Measurements from ENCODE around the gene RHBDL1. TPM values are rescaled to one million over a fixed set of nuclear protein-coding genes. Genes with fewer than 3 reads are reported as not detected.
A peak's percentile ranks its signal among the peaks of the same experiment; 100 is the strongest.
"Not testable (repeated sequence)": the region's sequence is repeated elsewhere in the genome, so short reads cannot be mapped to it uniquely, and the experiment has no call there.

Gene RHBDL1
- total RNA-seq, 1 experiment from 2014 or later: 0.16 TPM

- Histone ChIP-seq H3K36me3 (no peaks in the 10 kb centered on the region), H3K27me3 (peaks cover 83% of the 10 kb centered on the region), H3K9me3 (no peaks in the 10 kb centered on the region), H3K4me3 (no peak overlapping the region)
- DNase-seq: no peak
These were observed 28.6 kb downstream of the RHBDL1 start for GRCh38 chr16:704047-704446.

DNA sequence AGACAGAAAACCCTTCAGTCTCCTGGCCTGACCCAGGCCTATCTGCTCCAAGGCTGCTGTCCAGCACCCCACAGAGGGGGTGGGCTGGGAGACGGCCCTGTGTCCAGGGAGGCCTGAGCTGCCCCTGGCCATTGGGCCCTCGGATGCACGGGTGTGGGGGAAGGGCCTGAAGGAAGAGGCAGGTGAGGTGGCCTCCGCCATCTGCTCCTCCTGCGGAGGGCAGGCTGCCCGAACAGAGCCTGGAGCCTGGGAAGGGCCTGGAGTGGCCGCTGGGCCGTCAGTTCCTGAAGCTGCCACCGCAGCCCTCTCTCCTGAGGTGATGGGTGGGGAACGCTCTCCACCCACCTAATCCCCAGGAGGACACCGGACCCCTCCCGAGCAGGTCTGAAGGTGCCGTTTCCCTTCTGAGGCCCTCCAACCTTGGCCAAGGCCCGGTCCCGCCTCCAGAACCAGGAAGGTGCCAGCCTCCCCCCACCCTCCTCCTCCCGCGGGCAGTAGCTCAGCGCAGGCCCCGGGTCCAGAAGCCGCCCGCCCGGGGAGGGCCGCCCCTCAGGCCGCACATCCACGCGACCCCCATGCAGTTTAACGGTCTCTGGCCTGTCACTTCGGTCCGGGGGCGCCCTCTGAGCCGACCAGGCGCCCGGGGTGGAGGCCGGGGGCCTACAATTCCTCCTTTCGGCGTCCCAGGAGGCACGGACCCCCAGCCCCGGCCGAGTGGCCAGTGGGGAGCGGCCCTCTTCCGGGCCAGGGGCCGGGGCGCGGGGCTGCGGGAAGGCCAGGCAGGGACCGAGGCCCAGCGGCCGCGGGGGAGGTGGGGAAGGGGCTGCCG is 29.3 kb downstream of the RHBDL1 start:
- no peaks in the 10 kb centered on the region for H3K36me3 ChIP-seq
- peaks cover 85% of the 10 kb centered on the region for H3K27me3 ChIP-seq
- H3K9me3 ChIP-seq: no peaks in the 10 kb centered on the region
- no peak for DNase-seq
- no peak overlapping the region for H3K4me3 ChIP-seq

DNA sequence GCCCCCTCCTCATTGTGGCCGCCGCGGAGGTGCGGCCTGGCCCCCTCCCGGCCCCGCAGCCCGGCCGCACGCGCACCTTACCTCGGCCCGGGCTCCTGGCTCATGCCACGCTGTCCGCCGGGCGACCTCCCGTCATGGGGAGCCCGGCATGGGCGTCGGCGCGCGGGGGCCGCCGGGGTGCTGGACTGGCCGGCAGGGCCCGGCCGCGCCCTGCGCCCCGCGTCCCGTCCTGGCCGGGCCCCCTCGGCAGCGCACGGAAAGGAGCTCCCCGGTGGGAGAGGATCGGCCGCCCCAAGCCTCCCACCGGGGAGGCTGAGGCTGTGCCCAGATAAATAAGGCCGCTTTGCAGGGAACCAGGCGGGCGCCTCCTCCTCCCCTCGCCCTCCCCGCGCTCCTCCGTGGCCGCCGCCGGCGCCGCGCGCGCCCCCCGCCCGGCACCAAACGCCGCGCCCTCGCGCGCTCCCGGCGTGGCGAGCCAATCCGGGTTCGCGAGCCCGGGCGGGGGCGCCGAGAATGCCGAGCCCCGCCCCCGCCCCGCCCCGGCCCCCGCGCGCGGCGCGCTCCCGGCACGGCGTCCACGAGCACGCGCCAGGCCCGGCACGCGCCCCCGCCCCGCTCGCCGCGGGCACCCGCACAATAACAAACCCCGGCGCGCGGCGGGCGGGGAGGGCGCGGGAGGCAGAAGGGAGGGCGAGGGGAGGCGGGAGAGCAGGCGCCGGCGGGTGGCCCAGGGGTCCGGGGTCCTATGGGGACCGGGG is 30.1 kb downstream of the RHBDL1 start, which contains the start of gene FBXL16:
TSS of gene FBXL16 (minus strand) at position 371 of the 758 bp plus-strand sequence. CDS start 8,396 bp downstream, outside the sequence.
- Histone ChIP-seq H3K36me3 (no peaks in the 10 kb centered on the region), H3K9me3 (no peaks in the 10 kb centered on the region), H3K4me3 (no peak within 1 kb of the TSS), H3K27me3 (peaks cover 85% of the 10 kb centered on the region)
- DNase-seq: peak; percentile 64

GRCh38 chr16:706189-707061 is 31.0 kb downstream of the RHBDL1 start:
- Histone ChIP-seq H3K4me3 (no peak overlapping the region), H3K9me3 (no peaks in the 10 kb centered on the region), H3K36me3 (no peaks in the 10 kb centered on the region), H3K27me3 (peaks cover 84% of the 10 kb centered on the region)
- no peak for DNase-seq

- no peaks in the 10 kb centered on the region for H3K36me3 ChIP-seq
- H3K4me3 ChIP-seq: no peak overlapping the region
- peaks cover 78% of the 10 kb centered on the region for H3K27me3 ChIP-seq
- no peaks in the 10 kb centered on the region for H3K9me3 ChIP-seq
- DNase-seq: no peak
These were observed 31.6 kb downstream of the RHBDL1 start for GRCh38 chr16:707062-707538.

GRCh38 chr16:708019-708418 is 32.5 kb downstream of the RHBDL1 start:
- Histone ChIP-seq H3K36me3 (no peaks in the 10 kb centered on the region), H3K4me3 (no peak overlapping the region), H3K27me3 (peaks cover 69% of the 10 kb centered on the region), H3K9me3 (no peaks in the 10 kb centered on the region)
- no peak for DNase-seq

DNA sequence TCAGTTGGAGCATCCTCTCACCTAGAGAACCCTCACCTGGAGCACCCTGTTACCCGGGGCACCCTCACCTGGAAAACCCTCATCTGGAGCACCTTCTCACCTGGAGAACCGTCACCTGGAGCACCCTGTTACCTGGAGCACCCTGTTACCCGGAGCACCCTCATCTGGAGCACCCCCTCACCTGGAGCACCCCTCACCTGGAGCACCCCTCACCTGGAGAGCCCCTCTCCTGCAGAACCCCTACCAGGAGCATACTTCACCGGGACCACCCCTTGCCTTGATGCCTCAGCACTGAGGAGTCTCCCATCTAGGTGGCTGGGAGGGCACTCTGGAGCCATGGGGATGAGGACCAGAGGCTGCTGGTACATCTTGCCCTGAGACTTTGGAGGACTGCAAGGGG is 33.5 kb downstream of the RHBDL1 start:
- Histone ChIP-seq H3K9me3 (no peaks in the 10 kb centered on the region), H3K4me3 (no peak overlapping the region), H3K36me3 (no peaks in the 10 kb centered on the region), H3K27me3 (peaks cover 60% of the 10 kb centered on the region)
- no peak for DNase-seq

DNA sequence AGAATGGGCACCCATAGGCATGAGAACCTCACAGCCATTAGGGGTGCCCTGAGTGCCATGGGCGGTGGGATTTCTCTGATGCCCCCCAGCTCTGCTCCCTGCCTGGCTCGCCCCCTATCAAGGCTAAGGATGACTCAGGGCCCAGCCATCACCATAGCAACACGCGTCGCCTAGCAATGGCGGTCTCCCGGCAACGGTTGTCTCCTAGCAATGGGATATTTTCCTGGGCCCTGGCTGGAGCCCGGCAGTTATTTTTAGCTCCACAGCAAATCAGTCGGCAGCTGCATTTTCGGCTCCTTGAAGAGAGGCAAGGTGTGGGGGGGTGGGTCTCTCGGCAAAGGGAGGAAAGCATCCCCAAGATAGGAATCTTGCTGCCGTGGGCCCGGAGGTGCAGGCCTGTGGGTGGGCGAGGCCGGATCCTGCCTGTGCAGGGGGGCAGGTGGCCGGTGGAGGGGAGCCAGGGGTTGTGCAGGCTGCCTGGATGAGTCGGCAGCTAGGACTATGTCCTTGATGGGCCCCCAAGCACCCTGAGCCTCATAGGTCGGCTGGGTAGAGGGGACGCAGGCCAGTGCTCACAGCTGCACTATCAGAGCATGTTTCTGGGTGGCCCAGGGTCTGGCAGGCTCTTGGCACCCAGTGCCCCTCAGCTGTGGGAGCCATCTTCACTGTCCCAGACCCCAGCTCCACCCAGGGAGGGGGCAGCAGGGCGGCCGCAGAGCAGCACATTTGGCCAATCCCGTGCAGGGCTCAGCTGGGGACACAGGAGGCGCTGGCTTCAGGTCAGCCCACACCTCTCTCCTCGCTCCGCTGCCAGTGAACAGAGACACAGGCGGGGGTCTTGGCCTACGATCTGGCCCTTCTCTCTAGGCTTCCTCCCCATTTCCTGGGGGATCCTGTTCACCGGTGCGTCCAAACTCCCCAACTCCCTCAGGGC is 34.4 kb downstream of the RHBDL1 start:
- H3K9me3 ChIP-seq: no peaks in the 10 kb centered on the region
- peak; percentile 63 for DNase-seq
- H3K36me3 ChIP-seq: no peaks in the 10 kb centered on the region
- H3K27me3 ChIP-seq: peaks cover 54% of the 10 kb centered on the region
- H3K4me3 ChIP-seq: no peak overlapping the region

GRCh38 chr16:710500-711075 is 35.1 kb downstream of the RHBDL1 start:
- no peak for DNase-seq
- Histone ChIP-seq H3K9me3 (no peaks in the 10 kb centered on the region), H3K36me3 (no peaks in the 10 kb centered on the region), H3K4me3 (no peak overlapping the region), H3K27me3 (peaks cover 51% of the 10 kb centered on the region)

GRCh38 chr16:711084-711483 is 35.6 kb downstream of the RHBDL1 start:
- Histone ChIP-seq H3K27me3 (peaks cover 49% of the 10 kb centered on the region), H3K4me3 (no peak overlapping the region), H3K36me3 (no peaks in the 10 kb centered on the region), H3K9me3 (no peaks in the 10 kb centered on the region)
- no peak for DNase-seq

GRCh38 chr16:711548-712320 is 36.3 kb downstream of the RHBDL1 start:
- Histone ChIP-seq H3K4me3 (no peak overlapping the region), H3K36me3 (no peaks in the 10 kb centered on the region), H3K27me3 (peaks cover 43% of the 10 kb centered on the region), H3K9me3 (no peaks in the 10 kb centered on the region)
- DNase-seq: peak; percentile 74

DNA sequence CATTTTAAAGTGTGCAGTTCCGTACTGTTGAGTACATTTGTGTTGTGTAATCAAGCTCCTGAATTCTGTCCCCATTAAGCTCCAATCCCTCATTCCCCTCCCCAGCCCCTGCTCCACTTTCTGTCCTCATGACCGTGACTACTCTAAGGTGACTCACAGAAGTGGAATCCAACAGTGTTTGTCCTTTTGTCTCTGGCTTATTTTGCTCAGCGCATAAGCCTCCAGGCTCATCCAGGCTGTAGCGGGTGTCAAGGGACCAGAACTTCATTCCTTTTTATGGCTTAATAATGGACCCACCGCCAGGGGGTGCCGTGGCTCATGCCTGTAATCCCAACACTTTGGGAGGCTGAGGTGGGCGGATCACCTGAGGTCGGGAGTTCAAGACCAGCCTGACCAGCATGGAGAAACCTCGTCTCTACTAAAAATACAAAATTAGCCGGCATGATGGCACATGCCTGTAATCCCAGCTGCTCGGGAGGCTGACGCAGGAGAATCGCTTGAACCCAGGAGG is 37.3 kb downstream of the RHBDL1 start:
- peaks cover 36% of the 10 kb centered on the region for H3K27me3 ChIP-seq
- not testable (repeated sequence) for H3K9me3 ChIP-seq, H3K4me3 ChIP-seq, H3K36me3 ChIP-seq
- DNase-seq: peak; percentile 75

DNA sequence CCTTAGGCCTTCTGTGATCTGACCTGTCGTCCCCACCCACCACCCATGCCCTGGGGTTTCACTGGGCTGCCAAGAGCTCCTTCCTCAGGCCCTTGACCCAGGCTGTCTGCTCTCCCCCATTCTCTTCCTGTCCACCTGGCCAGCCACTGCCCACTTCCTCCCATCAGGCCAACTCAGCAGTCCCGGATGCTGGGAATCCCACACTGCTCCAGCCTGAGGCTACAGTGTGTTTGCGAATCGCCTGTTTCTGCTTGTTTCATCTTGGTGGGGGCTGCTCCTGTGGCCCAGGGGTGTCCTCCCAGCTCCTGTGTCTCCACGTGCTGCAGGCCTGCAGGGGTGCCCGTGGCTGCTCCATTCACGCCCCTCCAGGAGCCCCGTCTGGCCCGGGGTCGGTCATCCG is 38.6 kb downstream of the RHBDL1 start:
- Histone ChIP-seq H3K27me3 (peaks cover 23% of the 10 kb centered on the region), H3K9me3 (no peaks in the 10 kb centered on the region), H3K36me3 (no peaks in the 10 kb centered on the region), H3K4me3 (no peak overlapping the region)
- no peak for DNase-seq

GRCh38 chr16:714558-715476 is 39.3 kb downstream of the RHBDL1 start, which contains the start of gene METRN:
Gene METRN (plus strand): TSS chr16:715118. CDS start chr16:715290, 172 bp downstream.
- Histone ChIP-seq H3K36me3 (no peaks in the 10 kb centered on the region), H3K27me3 (peaks cover 16% of the 10 kb centered on the region), H3K9me3 (no peaks in the 10 kb centered on the region), H3K4me3 (peak within 1 kb of the TSS; percentile 48)
- peak; percentile 92 for DNase-seq
